GM20000 (cell line): ENCODE measurements around the gene MMP11.

Experiments used
- DNase-seq: peaks from one replicate; pipeline ENCODE4 v3.0.0; 2012; ENCODE audit warnings: low spot score
- TF ChIP-seq, protein P1 (sequence below): IDR thresholded peaks from 2 replicates; pipeline ENCODE4 v1.5.1; 2012; ENCODE audit warnings: mild to moderate bottlenecking, control low read depth; ENCODE audit errors: extremely low read depth, missing control alignments

The MMP11 gene

DNA sequence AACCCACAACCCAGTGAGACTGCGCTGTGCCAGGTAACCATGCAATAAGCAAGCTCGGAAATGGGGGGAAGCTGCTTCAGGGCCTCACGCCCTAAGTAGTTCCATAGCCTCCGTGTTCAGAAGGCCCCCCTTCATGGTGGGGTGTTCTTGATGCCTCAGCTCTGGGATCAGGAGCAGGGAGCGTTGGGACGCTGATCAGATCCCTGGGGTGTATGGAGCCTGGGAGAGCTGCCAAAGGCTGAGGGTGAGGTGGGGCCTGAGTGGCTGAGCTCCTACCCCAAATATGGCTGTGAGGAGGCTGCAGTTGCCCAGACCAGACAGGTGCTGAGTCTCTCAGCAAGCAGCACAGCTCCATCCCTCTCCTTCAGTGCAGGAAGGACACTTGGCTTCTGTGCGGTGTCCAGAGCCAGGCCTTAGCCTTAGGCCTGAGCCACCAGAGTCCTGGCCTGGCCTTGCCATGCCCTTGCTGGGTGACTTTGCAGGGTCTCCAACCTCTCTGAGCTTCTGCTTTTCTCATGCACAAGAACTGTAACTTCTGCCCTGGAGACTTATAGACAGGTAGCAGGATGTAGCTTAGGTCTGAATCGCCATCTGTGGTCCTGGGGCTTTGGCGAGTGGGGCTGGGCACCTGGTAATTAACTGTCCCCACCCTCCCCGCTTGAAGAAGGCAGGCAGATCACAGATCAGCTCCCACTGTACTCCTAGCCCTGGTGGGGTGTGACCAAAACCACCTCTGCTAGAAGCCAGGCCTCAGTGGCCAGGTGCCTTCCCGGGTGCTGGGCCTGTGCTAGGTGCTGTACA is 5.3 kb downstream of the MMP11 start:
- no peak for DNase-seq

DNA sequence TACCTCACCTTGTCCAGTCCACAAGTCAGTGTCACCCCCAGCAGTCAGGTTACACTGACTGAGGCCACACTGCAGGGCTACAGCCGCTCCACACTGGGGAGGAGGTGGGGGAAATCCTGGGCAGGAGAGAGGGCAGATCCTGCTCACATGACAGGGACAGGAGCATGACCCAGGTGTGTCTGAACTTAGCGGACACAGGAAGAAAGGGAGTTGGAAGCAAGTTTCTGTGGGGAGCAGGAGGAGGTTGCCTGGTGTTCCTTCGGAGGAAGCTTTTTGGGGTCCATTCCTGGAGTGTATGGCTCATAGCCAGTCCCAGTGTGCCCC is 5.9 kb downstream of the MMP11 start:
- peak; percentile 19 for DNase-seq
- TF ChIP-seq, protein P1, sequence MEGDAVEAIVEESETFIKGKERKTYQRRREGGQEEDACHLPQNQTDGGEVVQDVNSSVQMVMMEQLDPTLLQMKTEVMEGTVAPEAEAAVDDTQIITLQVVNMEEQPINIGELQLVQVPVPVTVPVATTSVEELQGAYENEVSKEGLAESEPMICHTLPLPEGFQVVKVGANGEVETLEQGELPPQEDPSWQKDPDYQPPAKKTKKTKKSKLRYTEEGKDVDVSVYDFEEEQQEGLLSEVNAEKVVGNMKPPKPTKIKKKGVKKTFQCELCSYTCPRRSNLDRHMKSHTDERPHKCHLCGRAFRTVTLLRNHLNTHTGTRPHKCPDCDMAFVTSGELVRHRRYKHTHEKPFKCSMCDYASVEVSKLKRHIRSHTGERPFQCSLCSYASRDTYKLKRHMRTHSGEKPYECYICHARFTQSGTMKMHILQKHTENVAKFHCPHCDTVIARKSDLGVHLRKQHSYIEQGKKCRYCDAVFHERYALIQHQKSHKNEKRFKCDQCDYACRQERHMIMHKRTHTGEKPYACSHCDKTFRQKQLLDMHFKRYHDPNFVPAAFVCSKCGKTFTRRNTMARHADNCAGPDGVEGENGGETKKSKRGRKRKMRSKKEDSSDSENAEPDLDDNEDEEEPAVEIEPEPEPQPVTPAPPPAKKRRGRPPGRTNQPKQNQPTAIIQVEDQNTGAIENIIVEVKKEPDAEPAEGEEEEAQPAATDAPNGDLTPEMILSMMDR = no peak

More for the DNA sequence above, 5.3 kb downstream of the MMP11 start:
- TF ChIP-seq, protein P1 = no peak

DNA sequence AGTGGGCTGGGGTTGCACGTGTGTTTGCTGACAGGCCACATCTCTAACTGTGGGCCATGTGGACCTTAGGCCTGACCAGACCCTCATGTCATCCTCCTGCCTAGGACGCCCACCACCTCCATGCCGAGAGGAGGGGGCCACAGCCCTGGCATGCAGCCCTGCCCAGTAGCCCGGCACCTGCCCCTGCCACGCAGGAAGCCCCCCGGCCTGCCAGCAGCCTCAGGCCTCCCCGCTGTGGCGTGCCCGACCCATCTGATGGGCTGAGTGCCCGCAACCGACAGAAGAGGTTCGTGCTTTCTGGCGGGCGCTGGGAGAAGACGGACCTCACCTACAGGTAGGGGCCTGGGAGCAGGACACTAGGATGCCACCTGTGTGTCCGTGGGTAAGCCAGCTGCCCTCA is 6.4 kb downstream of the MMP11 start:
- TF ChIP-seq, protein P1 = no peak
- no peak for DNase-seq

DNA sequence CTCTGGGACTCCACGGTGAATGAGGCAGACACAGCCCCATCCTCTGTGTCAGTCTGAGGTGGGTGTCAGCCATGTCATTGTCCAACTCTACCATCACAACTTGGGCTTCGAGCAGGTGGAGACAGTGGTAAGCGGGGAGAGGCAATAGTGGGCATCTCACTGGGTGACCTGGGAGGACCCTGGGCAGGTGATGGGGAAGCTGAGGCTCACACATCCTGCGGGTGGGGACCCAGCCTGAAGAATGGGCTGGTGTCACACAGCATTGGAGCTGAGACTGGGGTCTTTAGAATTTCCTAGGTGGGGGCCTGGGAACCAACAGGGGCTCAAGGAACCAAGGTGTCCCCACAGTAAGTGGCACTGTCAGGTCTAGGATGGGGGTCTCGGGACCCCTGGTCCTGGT is 7.1 kb downstream of the MMP11 start:
- TF ChIP-seq, protein P1 = no peak

DNA sequence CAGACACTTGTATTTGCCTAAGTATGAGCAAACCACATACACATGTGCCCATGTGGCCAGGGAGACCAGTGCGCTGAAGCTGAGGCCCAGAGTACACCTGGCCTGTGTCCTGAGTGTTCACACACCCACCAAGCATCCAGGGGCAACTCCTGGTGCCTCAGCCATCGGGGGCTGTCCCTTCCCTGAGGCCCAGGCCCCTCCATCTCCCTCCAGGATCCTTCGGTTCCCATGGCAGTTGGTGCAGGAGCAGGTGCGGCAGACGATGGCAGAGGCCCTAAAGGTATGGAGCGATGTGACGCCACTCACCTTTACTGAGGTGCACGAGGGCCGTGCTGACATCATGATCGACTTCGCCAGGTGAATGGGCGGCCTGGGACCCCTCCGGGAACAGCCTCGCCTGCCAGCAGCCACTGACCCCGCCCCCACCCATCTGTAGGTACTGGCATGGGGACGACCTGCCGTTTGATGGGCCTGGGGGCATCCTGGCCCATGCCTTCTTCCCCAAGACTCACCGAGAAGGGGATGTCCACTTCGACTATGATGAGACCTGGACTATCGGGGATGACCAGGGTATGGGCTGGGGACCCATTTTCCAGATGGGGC is 7.6 kb downstream of the MMP11 start:
- TF ChIP-seq, protein P1 = no peak
- DNase-seq = no peak

More for the DNA sequence above, 7.1 kb downstream of the MMP11 start:
- no peak for DNase-seq

DNA sequence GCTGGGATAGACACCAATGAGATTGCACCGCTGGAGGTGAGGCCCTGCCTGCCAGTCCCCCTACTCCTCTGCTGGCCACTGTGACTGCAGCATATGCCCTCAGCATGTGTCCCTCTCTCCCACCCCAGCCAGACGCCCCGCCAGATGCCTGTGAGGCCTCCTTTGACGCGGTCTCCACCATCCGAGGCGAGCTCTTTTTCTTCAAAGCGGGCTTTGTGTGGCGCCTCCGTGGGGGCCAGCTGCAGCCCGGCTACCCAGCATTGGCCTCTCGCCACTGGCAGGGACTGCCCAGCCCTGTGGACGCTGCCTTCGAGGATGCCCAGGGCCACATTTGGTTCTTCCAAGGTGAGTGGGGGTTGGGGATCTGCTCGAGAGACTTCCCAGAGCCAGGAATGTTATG is 8.4 kb downstream of the MMP11 start:
- no peak for DNase-seq
- TF ChIP-seq, protein P1 = no peak

DNA sequence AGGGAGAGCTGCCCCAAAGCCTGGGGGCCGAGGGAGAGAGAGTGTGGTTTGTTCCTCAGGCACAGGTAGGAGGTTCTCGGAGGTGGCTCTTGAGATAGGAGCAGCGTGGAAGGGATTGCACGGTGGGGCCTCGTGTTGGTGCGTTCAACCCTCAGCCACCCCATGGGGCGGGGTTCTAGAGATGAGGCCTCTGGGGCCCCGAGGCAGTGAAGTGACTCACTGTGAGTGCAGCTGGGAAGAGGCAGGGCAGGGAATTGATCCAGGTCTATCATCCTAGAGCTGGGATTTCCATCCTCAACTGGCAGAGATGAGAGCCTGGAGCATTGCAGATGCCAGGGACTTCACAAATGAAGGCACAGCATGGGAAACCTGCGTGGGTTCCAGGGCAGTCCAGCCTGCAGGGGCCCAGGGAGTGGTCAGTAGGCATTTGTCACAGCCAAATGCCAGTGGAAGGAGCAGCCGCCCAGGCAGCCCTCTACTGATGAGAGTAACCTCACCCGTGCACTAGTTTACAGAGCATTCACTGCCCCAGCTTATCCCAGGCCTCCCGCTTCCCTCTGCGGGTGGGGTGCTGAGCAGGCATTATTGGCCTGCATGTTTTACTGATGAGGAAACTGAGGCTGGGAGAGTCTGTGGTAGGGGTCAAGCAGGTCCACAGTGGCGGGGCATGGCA is 9.0 kb downstream of the MMP11 start:
- TF ChIP-seq, protein P1 = no peak
- no peak for DNase-seq
